ENCODE data around the gene ANLN.

ANLN gene

DNA sequence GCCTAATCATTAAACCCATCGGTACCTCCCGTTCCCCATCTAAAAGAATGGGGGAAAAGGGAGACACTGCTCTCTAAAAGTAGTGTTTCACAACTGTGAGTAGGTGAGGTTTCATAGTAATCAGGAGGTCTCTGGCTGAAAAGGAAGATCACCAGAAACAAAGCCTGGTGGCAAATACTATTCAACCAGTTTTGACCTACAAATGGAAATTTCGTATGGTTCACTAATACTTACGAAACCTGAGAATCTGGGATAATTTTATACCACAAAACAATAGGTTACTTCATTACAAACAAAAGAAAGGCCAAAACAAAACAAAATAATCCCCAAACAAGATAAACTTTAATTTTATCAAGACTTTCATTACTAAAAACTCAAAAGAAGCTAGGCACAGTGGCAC lies 28.4 kb upstream of the ANLN start:
- H3K79me2 ChIP-seq (ENCODE audit: insufficient read depth, low read length): no peaks in the 10 kb centered on the region
- no peak overlapping the region for H3K4me3 ChIP-seq (ENCODE audit: low read depth in 1 of 2, low read length in 2 of 2)
- H3K4me2 ChIP-seq (ENCODE audit: insufficient read depth, low read length): no peak overlapping the region
- peaks cover 4% of the 10 kb centered on the region for H3K4me1 ChIP-seq (ENCODE audit: insufficient read depth, low read length)
- H3K27ac ChIP-seq (ENCODE audit: low read length): no peak overlapping the region
- no peaks in the 10 kb centered on the region for H3K36me3 ChIP-seq (ENCODE audit: insufficient read depth, low read length)
- H3K9ac ChIP-seq (ENCODE audit: low read depth, low read length): no peak overlapping the region
- DNase-seq (no peak), ATAC-seq (ENCODE audit: insufficient read depth, low read depth) (no peak)
- no peaks in the 10 kb centered on the region for H4K20me1 ChIP-seq (ENCODE audit: insufficient read depth, low read length)
- no peaks in the 10 kb centered on the region for H3K27me3 ChIP-seq (ENCODE audit: insufficient read depth, low read length, poor library complexity)
- TF ChIP-seq, protein P1, sequence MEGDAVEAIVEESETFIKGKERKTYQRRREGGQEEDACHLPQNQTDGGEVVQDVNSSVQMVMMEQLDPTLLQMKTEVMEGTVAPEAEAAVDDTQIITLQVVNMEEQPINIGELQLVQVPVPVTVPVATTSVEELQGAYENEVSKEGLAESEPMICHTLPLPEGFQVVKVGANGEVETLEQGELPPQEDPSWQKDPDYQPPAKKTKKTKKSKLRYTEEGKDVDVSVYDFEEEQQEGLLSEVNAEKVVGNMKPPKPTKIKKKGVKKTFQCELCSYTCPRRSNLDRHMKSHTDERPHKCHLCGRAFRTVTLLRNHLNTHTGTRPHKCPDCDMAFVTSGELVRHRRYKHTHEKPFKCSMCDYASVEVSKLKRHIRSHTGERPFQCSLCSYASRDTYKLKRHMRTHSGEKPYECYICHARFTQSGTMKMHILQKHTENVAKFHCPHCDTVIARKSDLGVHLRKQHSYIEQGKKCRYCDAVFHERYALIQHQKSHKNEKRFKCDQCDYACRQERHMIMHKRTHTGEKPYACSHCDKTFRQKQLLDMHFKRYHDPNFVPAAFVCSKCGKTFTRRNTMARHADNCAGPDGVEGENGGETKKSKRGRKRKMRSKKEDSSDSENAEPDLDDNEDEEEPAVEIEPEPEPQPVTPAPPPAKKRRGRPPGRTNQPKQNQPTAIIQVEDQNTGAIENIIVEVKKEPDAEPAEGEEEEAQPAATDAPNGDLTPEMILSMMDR (IDR thresholded peaks at IDR 0.05; ENCODE audit: borderline replicate concordance, extremely low read depth, low read length, poor library complexity, severe bottlenecking): no peak
- TF ChIP-seq EZH2 (IDR thresholded peaks at IDR 0.05; ENCODE audit: borderline replicate concordance, low read depth, low read length, severe bottlenecking): no peak
- H2AFZ ChIP-seq (ENCODE audit: low read depth, low read length): no peak overlapping the region
- H3K9me3 ChIP-seq (ENCODE audit: insufficient read depth, low read length, severe bottlenecking): no peaks in the 10 kb centered on the region

DNA sequence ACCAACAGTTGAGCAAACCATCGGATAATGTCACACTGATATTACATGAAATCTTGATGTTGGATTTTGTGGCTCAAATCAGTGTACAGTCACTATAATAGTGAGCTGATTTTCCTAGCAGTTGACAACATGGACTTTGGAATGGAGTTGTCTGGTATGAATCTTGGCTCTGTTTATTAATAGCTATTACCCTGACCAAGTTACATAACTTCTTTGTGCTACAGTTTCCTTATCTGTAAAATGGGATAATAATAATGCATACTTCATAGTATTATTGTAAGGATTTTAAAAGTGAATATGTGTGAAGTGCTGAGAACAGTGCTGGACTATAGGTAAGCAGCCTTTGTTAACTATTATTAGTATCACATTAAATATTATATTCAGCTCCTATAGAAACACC lies 26.1 kb upstream of the ANLN start:
- no peaks in the 10 kb centered on the region for H4K20me1 ChIP-seq (ENCODE audit: insufficient read depth, low read length)
- no peaks in the 10 kb centered on the region; the same call in 1 of the 2 replicates for H3K36me3 ChIP-seq (ENCODE audit: insufficient read depth, low read length)
- H3K79me2 ChIP-seq (ENCODE audit: insufficient read depth, low read length): no peaks in the 10 kb centered on the region
- no peak overlapping the region for H3K27ac ChIP-seq (ENCODE audit: low read length)
- H3K9ac ChIP-seq (ENCODE audit: low read depth, low read length): no peak overlapping the region
- TF ChIP-seq EZH2 (IDR thresholded peaks at IDR 0.05; ENCODE audit: borderline replicate concordance, low read depth, low read length, severe bottlenecking): no peak
- TF ChIP-seq, protein P1 (IDR thresholded peaks at IDR 0.05; ENCODE audit: borderline replicate concordance, extremely low read depth, low read length, poor library complexity, severe bottlenecking): no peak
- no peak overlapping the region for H3K4me3 ChIP-seq (ENCODE audit: low read depth in 1 of 2, low read length in 2 of 2)
- no peaks in the 10 kb centered on the region for H3K27me3 ChIP-seq (ENCODE audit: insufficient read depth, low read length, poor library complexity)
- ATAC-seq (ENCODE audit: insufficient read depth, low read depth) (no peak), DNase-seq (no peak)
- no peak overlapping the region for H3K4me2 ChIP-seq (ENCODE audit: insufficient read depth, low read length)
- peaks cover 20% of the 10 kb centered on the region for H3K4me1 ChIP-seq (ENCODE audit: insufficient read depth, low read length)
- no peaks in the 10 kb centered on the region for H3K9me3 ChIP-seq (ENCODE audit: insufficient read depth, low read length, severe bottlenecking)
- H2AFZ ChIP-seq (ENCODE audit: low read depth, low read length): no peak overlapping the region

DNA sequence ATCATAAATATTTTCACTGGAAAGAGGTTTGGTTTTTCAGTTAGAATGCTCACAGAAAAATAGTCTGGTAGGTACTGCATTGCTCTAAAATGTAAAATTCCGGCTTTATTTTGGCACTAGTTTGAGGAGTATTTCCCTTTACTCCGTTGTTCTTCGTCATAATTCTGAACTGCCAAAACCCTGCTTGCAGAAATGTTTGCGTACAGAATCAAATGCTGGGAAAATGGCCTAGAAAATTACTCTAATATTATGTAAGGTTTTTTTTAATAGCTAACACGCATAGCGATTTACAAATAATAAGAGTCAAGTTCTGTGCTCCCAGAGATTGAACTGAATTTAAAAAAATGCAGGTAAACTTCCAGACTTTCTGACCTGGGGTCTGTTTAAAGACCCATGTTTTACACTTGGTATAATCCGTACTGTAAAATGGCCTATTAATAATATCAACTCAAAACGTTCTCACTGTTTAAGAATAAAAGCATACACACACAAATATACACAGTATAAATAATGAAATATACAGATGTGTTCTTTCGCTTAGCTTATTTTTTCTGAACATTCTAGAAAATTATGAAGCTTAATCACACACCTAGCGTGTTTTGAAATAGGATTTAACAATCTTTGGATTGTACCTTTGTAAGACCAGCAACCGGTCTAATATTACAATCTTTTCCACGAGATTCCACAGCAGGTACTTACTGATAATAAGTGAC lies 23.5 kb upstream of the ANLN start:
- Histone ChIP-seq H3K4me1 (ENCODE audit: insufficient read depth, low read length) (peaks cover 20% of the 10 kb centered on the region), H3K27ac (ENCODE audit: low read length) (no peak overlapping the region; the same call in 1 of the 2 replicates), H3K36me3 (ENCODE audit: insufficient read depth, low read length) (no peaks in the 10 kb centered on the region; the same call in 1 of the 2 replicates), H3K9ac (ENCODE audit: low read depth, low read length) (peak overlapping the region; percentile 73), H3K4me2 (ENCODE audit: insufficient read depth, low read length) (peak overlapping the region; percentile 83), H3K27me3 (ENCODE audit: insufficient read depth, low read length, poor library complexity) (no peaks in the 10 kb centered on the region), H3K4me3 (ENCODE audit: low read depth in 1 of 2, low read length in 2 of 2) (peak overlapping the region; percentile 49 to 99), H4K20me1 (ENCODE audit: insufficient read depth, low read length) (no peaks in the 10 kb centered on the region), H2AFZ (ENCODE audit: low read depth, low read length) (peak overlapping the region; percentile 84), H3K79me2 (ENCODE audit: insufficient read depth, low read length) (no peaks in the 10 kb centered on the region), H3K9me3 (ENCODE audit: insufficient read depth, low read length, severe bottlenecking) (no peaks in the 10 kb centered on the region)
- TF ChIP-seq EZH2 (IDR thresholded peaks at IDR 0.05; ENCODE audit: borderline replicate concordance, low read depth, low read length, severe bottlenecking): no peak
- TF ChIP-seq, protein P1 (IDR thresholded peaks at IDR 0.05; ENCODE audit: borderline replicate concordance, extremely low read depth, low read length, poor library complexity, severe bottlenecking): no peak
- ATAC-seq (ENCODE audit: insufficient read depth, low read depth) (no peak), DNase-seq (no peak)

All from DND-41 (cell line).